Thymus (tissue), 11 donors: ENCODE results near the gene TRIM59. TPM values are rescaled to one million over a fixed set of nuclear protein-coding genes. Genes with fewer than 3 reads are reported as not detected.

Source experiments
- DNase-seq, 9 donors: peaks; one replicate each; pipeline ENCODE4 v3.0.0-alpha.2; 2013; ENCODE audit warnings: low spot score in 9 of 9, low read depth in 6 of 9, missing footprints in 1 of 9
- H3K27ac ChIP-seq, 2 donors: one replicate each; pipeline ENCODE4 v1.5.1; 2013; ENCODE audit warnings: control low read depth in 1 of 2, low read depth in 1 of 2, low read length in 1 of 2, mild to moderate bottlenecking in 1 of 2, moderate library complexity in 1 of 2
- H3K27me3 ChIP-seq, 2 donors: one replicate each; pipeline ENCODE4 v1.5.1; 2013; ENCODE audit warnings: low read length in 1 of 2; ENCODE audit not compliant: control insufficient read depth in 2 of 2, insufficient read depth in 1 of 2
- H3K36me3 ChIP-seq, 2 donors: one replicate each; pipeline ENCODE4 v1.5.1; 2013; ENCODE audit warnings: low read length in 1 of 2, mild to moderate bottlenecking in 1 of 2, moderate library complexity in 1 of 2; ENCODE audit not compliant: control insufficient read depth in 2 of 2, insufficient read depth in 2 of 2
- H3K4me1 ChIP-seq, 2 donors: one replicate each; pipeline ENCODE4 v1.5.1; 2013; ENCODE audit warnings: low read length in 2 of 2; ENCODE audit not compliant: control insufficient read depth in 2 of 2, insufficient read depth in 2 of 2
- H3K4me3 ChIP-seq, 2 donors: one replicate each; pipeline ENCODE4 v1.5.1; 2013; ENCODE audit warnings: low read length in 2 of 2, control low read depth in 1 of 2, mild to moderate bottlenecking in 1 of 2
- H3K9me3 ChIP-seq, 2 donors: one replicate each; pipeline ENCODE4 v1.5.1; 2013; ENCODE audit warnings: low read length in 1 of 2, mild to moderate bottlenecking in 1 of 2; ENCODE audit not compliant: control insufficient read depth in 2 of 2, insufficient read depth in 1 of 2
- WGBS: extraction: QIAGEN DNeasy Blood & Tissue Kit; methylation state at CpG from one replicate; pipeline ENCODE4 v1.1.7; 2013; 5-methylcytosine and 5-hydroxymethylcytosine counted together
- polyA plus RNA-seq: library from polyadenylated mRNA; stranded (reverse); fragments of 200-250 nt; gene quantifications from one replicate; pipeline ENCODE4 v1.2.3, GENCODE V29; 2013
- total RNA-seq: library from RNA; stranded (reverse); fragments of 120-200 nt; gene quantifications from one replicate; pipeline ENCODE4 v1.2.4, GENCODE V29; 2013
- donor health status: healthy.

TRIM59 gene
- total and polyA plus RNA-seq, 2 donors = 8.7 to 23.0 TPM

DNA sequence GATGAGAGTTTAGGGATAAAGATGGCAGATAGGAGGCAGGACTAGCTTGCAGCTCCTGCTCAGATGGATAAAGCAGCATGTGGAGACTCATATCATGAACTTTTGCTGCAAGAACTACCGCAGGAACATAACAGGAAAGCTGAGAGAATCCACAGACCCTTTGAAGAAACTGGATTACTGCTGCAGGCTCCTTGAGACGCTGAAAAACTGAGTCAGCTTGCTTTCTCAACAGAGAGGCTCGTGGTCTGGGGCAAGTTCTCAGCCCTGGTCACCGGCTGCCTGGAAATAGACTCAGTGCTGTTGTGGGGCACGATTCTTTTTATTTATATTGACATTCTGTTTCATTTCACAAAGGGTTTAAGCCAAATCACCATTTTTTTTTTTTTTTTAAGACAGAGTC, 28.8 kb upstream of the TRIM59 start:
- H3K36me3 ChIP-seq = no peaks in the 10 kb centered on the region
- H3K4me3 ChIP-seq = no peak overlapping the region
- no peaks in the 10 kb centered on the region for H3K4me1 ChIP-seq
- H3K27me3 ChIP-seq = no peaks in the 10 kb centered on the region
- WGBS = 97% methylated on average over 5 of the region's 5 CpGs
- no peak overlapping the region for H3K27ac ChIP-seq
- H3K9me3 ChIP-seq = no peaks in the 10 kb centered on the region
- no peak for DNase-seq

DNA sequence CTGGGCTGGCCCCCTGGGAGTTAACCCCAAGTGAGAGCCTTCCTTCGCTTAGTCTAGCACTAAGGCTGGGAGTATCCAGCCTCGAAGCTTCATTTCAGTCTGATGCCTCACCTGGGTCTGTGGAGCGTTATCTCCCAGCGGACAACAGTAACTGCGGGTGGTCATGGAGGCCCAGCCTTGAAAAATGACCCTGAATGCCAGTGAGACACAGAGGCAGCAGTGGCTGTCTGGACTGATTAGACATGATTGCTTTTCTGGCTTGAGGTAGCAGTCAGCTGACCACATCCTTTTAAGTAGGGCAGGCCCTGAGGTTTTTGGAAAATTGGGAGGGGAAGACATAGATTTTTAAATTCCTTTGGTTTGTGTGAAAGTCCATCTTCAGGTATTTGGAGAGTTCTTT, 28.2 kb upstream of the TRIM59 start:
- Histone ChIP-seq H3K4me1 (no peaks in the 10 kb centered on the region), H3K9me3 (no peaks in the 10 kb centered on the region), H3K4me3 (no peak overlapping the region), H3K27me3 (no peaks in the 10 kb centered on the region), H3K36me3 (no peaks in the 10 kb centered on the region), H3K27ac (no peak overlapping the region)
- 95% methylated on average over 5 of the region's 5 CpGs for WGBS
- no peak for DNase-seq

DNA sequence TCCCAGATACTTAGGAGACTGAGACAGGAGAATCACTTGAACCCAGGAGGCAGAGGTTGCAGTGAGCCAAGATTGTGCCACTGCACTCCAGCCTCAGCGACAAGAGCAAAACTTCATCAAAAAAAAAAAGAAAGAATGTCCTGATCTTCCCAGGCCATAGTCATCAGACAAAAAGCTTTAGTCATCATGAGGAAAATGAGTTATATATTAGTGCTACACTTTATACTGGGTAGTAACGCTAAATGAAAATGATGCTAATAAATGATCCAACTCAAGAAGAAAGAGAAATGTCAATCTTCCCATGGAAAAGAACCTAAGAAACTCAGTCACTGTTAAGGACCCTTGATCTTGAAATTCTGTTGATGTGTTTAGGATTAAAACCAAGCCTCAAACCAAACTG, 26.3 kb upstream of the TRIM59 start:
- no peak overlapping the region for H3K27ac ChIP-seq
- peaks cover 0 to under 1% of the 10 kb centered on the region in 2 donors for H3K9me3 ChIP-seq
- 98% methylated on average over 2 of the region's 2 CpGs for WGBS
- no peak overlapping the region for H3K4me3 ChIP-seq
- H3K27me3 ChIP-seq = no peaks in the 10 kb centered on the region
- H3K4me1 ChIP-seq = no peaks in the 10 kb centered on the region
- DNase-seq = no peak
- no peaks in the 10 kb centered on the region for H3K36me3 ChIP-seq

DNA sequence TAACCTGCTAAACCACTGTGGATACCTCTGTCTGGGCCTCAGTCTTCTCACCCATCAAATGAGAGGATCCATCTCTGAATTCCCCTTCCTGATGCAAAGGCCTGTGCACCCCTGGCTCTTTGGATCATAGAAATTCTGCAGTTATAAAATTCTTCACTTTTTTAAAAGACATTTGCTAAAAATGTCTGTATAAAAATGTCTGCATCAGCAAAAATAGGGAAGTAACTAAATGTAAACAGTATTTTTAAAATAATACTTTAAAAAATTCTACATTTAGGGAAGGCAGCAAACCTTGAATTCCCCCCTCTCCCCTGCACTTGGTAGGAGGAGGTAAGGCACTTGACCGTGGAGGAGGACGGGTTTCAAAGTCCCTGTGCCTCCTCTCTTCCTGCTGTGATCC, 25.6 kb upstream of the TRIM59 start:
- Histone ChIP-seq H3K27me3 (no peaks in the 10 kb centered on the region), H3K9me3 (peaks cover 0 to 8% of the 10 kb centered on the region in 2 donors), H3K4me3 (no peak overlapping the region), H3K36me3 (no peaks in the 10 kb centered on the region), H3K27ac (no peak overlapping the region), H3K4me1 (no peaks in the 10 kb centered on the region)
- DNase-seq = no peak
- 77% methylated on average over 2 of the region's 2 CpGs for WGBS

DNA sequence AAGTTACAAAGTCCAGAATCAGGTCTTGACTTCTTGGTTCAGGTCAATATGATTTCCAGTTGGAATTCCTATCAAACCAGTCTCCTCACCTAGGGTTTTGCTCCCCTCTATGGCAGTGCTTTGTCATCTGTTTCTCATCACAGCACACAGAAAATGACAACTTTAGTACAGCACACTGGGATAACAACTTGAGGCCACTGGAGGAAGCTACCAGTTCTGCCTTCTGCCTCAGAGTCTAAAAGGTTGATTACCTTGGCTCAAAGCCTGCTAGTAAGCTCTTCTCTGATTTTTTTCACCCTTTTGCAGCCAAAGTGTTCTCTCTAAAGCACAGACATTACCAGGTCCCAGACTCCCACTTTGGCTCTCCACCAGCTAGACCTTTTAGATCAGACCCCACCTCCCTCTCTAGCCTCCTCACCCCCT, 24.8 kb upstream of the TRIM59 start:
- DNase-seq = no peak
- Histone ChIP-seq H3K4me3 (no peak overlapping the region), H3K4me1 (no peaks in the 10 kb centered on the region), H3K9me3 (peaks cover 0 to 9% of the 10 kb centered on the region in 2 donors), H3K27ac (no peak overlapping the region), H3K27me3 (no peaks in the 10 kb centered on the region), H3K36me3 (no peaks in the 10 kb centered on the region)

DNA sequence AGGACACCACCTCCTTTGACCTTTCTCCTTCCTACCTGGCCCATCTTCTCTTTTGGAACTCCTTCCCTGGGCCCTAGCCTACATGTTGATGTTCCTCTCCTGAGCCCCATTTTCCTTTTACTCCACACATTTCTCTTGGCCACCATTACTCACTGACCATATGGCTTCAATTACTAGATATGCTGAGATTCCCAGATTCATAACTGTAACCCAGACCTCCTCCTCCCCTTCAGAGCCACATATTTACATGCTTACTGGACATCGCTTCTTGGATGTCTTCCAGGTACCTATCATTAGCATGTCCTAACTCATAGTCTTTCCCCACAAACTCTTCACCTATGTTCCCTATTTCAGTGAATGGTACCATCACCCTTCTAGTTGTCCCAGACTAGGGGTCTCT, 24.4 kb upstream of the TRIM59 start:
- DNase-seq = no peak
- Histone ChIP-seq H3K4me3 (no peak overlapping the region), H3K27me3 (no peaks in the 10 kb centered on the region), H3K9me3 (peaks cover 0 to 9% of the 10 kb centered on the region in 2 donors), H3K27ac (no peak overlapping the region), H3K4me1 (no peaks in the 10 kb centered on the region), H3K36me3 (no peaks in the 10 kb centered on the region)
- 97% methylated on average over 1 of the region's 1 CpG for WGBS

DNA sequence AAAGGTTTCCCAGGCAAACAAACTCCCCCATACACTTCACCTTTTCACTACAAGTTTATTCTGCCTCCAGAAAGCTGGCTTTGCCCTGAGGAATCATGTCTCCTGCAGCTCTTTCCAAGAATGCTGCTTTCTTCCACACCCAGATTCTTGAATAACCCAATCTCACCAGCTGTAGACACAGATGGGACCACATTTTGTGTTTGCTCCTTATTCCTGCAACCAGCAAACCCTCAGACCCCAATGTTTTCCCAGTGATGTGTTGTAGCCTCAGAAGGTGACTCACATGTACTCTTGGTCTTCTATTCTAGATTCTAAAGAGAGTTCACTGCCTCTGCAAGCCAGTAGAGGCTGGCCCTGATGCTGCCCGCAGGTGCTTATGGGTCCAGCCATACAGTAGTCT, 23.6 kb upstream of the TRIM59 start:
- no peak overlapping the region for H3K27ac ChIP-seq
- peaks cover 0 to 9% of the 10 kb centered on the region in 2 donors for H3K9me3 ChIP-seq
- no peaks in the 10 kb centered on the region for H3K27me3 ChIP-seq
- no peak overlapping the region for H3K4me3 ChIP-seq
- 44% methylated on average over 1 of the region's 1 CpG for WGBS
- DNase-seq = no peak
- H3K4me1 ChIP-seq = no peaks in the 10 kb centered on the region
- no peaks in the 10 kb centered on the region for H3K36me3 ChIP-seq

DNA sequence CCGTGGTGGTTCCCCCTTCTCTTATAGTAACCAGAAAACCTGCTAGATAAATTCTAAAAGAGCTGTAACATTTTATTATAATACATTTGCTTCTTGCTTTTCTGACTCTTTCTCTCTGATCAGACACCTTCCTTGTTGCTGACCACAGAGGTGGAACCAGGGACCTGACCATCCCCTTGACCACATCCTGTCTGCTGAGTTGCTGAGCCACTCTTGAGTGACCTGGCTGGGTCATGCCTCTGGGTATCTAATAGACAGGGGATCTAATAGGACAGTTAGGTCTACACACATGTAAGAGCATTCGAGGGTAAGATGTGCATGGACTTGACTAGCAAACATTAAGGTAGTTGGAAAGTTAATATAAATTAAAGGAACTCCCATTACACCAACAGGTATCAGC, 22.8 kb upstream of the TRIM59 start:
- Histone ChIP-seq H3K4me3 (no peak overlapping the region), H3K4me1 (no peaks in the 10 kb centered on the region), H3K27me3 (no peaks in the 10 kb centered on the region), H3K9me3 (peaks cover 0 to 9% of the 10 kb centered on the region in 2 donors), H3K36me3 (no peaks in the 10 kb centered on the region), H3K27ac (no peak overlapping the region)
- WGBS = 94% methylated on average over 2 of the region's 2 CpGs
- no peak for DNase-seq

DNA sequence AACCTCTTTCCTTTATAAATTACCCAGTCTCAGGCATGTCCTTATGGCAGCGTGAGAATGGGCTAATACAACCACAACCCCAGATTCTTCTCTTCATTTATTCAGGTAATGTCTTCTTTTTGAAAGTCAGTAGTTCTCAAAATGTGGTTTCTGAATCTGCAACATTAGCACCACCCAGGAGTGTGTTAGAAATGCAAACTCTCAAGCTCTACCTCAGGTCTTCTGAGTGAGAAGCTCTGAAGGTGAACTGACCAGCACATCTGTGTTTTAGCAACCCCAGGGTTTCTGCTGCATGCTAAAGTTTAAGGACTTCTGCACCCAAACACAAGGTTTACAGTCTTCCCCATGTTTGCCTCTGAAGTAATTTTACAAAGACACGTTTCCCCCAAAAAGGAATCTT, 22.3 kb upstream of the TRIM59 start:
- H3K27me3 ChIP-seq = no peaks in the 10 kb centered on the region
- WGBS = 92% methylated on average over 2 of the region's 2 CpGs
- H3K36me3 ChIP-seq = no peaks in the 10 kb centered on the region
- DNase-seq = no peak
- H3K27ac ChIP-seq = no peak overlapping the region
- H3K9me3 ChIP-seq = peaks cover 0 to 9% of the 10 kb centered on the region in 2 donors
- H3K4me1 ChIP-seq = no peaks in the 10 kb centered on the region
- H3K4me3 ChIP-seq = no peak overlapping the region

- 93% methylated on average over 5 of the region's 5 CpGs for WGBS
- Histone ChIP-seq H3K27ac (no peak overlapping the region), H3K4me1 (no peaks in the 10 kb centered on the region)
Observed at GRCh38 chr3:160470181-160470580, 20.6 kb upstream of the TRIM59 start.

More at GRCh38 chr3:160470181-160470580, 20.6 kb upstream of the TRIM59 start:
- H3K36me3 ChIP-seq = no peaks in the 10 kb centered on the region
- no peak overlapping the region for H3K4me3 ChIP-seq
- DNase-seq = no peak
- H3K9me3 ChIP-seq = peaks cover 0 to 9% of the 10 kb centered on the region in 2 donors
- H3K27me3 ChIP-seq = no peaks in the 10 kb centered on the region
